Right cardiac atrium (tissue), 5 donors: ENCODE measurements around the gene WDR27. TPM values are rescaled to one million over a fixed set of nuclear protein-coding genes. Genes with fewer than 3 reads are reported as not detected.
A peak's percentile ranks its signal among the peaks of the same experiment; 100 is the strongest.

Experiments used
- ATAC-seq, 2 donors: fragments of 200-7000 bp; cut with Tn5 transposase; one replicate each; pipeline versions ENCODE4 v1.8.0 to v1.9.1; 2020; ENCODE audit warnings: moderate library complexity in 2 of 2, mild to moderate bottlenecking in 1 of 2
- DNase-seq, 3 donors: peaks; one replicate each; pipeline ENCODE4 v3.0.0-alpha.2; 2020
- H3K27ac ChIP-seq: one replicate; pipeline ENCODE4 v1.5.1; 2013; ENCODE audit warnings: mild to moderate bottlenecking, low read length, control low read depth, moderate library complexity
- H3K27me3 ChIP-seq: one replicate; pipeline ENCODE4 v1.6.1; 2013; ENCODE audit not compliant: control insufficient read depth, insufficient read depth
- H3K4me1 ChIP-seq: one replicate; pipeline ENCODE4 v1.6.1; 2013; ENCODE audit warnings: low read length; ENCODE audit not compliant: control insufficient read depth, insufficient read depth
- H3K4me3 ChIP-seq: one replicate; pipeline ENCODE4 v1.5.1; 2013; ENCODE audit warnings: low read length, control low read depth
- H3K9me3 ChIP-seq: one replicate; pipeline ENCODE4 v1.6.1; 2013; ENCODE audit warnings: low read length; ENCODE audit not compliant: control insufficient read depth
- WGBS: extraction: QIAGEN DNeasy Blood & Tissue Kit; methylation state at CpG from one replicate; pipeline ENCODE4 v1.1.7; 2013; 5-methylcytosine and 5-hydroxymethylcytosine counted together
- intact Hi-C, 4 donors: fragments of 100-400 bp; cut with DNase I; formaldehyde crosslinking; loops; one replicate each; pipeline versions ENCODE4 v1.11.0 to v1.14.0; 2022 to 2023
- polyA plus RNA-seq: library from polyadenylated mRNA; stranded (reverse); fragments of 200-250 nt; gene quantifications from one replicate; pipeline ENCODE4 v1.2.3, GENCODE V29; 2013
- total RNA-seq, 4 donors: library from RNA; stranded (reverse); fragmentation: NEBNext Ultra II Directional; extraction: Animal tissue kit (Norgen Biotek cat#: 25700); gene quantifications; one replicate each; pipeline ENCODE4 v1.2.1, GENCODE V29; 2021
- donor health status: healthy with polysubstance abuse.
- donor health status: DM: no; HTN: yes; CAD: no.
- donor health status: DM: no; HTN: no; CAD: no.
- donor health status: DM: no; HTN: yes; CAD: no; lungs with severe emphysema.
- donor health status: DM: yes; HTN: yes; CAD: no.

Gene WDR27
- total and polyA plus RNA-seq, 5 donors: 6.3 to 13.6 (median 11.1) TPM

GRCh38 chr6:169591616-169592015 is 110.2 kb downstream of the WDR27 start:
- H3K27ac ChIP-seq: no peak overlapping the region
- DNase-seq: no peak

DNA sequence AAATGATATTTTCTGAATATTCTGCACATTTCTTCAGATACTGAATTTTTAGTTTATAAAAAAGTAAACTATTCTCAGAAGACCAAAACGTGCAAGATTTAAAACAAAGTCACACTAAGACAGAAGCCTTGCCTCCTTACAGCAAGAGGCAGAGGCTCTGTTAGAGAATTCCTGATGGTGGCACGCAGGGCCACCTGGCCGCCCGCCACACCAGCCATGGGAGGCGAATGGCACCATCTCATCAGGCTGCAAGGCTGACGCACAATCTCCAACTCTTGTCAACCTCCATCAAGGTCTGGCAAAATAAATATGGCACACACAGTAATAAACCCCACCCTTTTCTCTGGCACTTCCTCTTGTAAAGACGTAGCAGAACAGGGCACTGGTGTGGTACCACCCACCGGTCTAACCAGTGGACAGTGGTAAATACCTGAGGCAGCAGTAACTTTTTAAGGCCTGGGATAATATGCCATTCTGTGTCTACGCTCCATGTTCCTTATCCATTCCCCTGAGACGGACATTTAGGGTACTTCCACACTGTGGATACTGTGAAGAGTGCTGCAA is 111.4 kb downstream of the WDR27 start:
- H3K4me3 ChIP-seq: no peak overlapping the region
- no peaks in the 10 kb centered on the region for H3K9me3 ChIP-seq
- ATAC-seq: no peak
- no peak overlapping the region for H3K27ac ChIP-seq
- WGBS: 91% methylated on average over 10 of the region's 10 CpGs
- intact Hi-C loops: no loop called here
- no peaks in the 10 kb centered on the region for H3K4me1 ChIP-seq
- DNase-seq: no peak
- no peaks in the 10 kb centered on the region for H3K27me3 ChIP-seq

More at GRCh38 chr6:169591616-169592015, 110.2 kb downstream of the WDR27 start:
- intact Hi-C loops: no loop called here
- H3K27me3 ChIP-seq: no peaks in the 10 kb centered on the region
- no peaks in the 10 kb centered on the region for H3K4me1 ChIP-seq
- no peaks in the 10 kb centered on the region for H3K9me3 ChIP-seq
- WGBS: 99% methylated on average over 4 of the region's 4 CpGs
- H3K4me3 ChIP-seq: no peak overlapping the region
- ATAC-seq: no peak

DNA sequence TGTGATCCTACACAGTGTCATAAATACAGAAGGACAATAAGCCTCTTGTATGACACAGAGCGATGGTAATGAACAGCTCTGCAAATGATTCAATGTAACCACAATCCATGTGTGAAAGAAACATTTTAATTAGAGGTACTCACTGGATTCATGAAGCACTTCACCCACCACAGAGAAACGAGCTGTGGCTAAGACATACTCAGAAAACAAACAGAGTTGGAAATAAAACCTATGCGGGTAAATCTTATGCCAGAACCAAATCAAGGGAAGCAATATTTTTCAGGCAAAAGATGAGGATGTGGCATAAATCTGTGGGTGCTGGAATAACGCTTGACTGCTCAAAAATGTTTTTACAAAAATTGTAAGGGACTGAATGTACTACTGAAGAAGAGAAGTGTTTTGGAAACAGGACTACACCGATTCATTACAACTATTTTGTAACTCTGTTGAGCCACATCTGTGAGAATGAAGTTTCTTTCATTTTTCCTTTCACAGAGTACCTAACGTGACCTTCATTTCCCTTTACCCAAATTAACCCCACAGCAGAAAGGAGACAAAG is 112.1 kb downstream of the WDR27 start:
- intact Hi-C loops: no loop called here
- WGBS: 65% methylated on average over 6 of the region's 6 CpGs
- no peaks in the 10 kb centered on the region for H3K27me3 ChIP-seq
- H3K27ac ChIP-seq: no peak overlapping the region
- H3K4me3 ChIP-seq: no peak overlapping the region
- no peaks in the 10 kb centered on the region for H3K4me1 ChIP-seq
- ATAC-seq (no peak), DNase-seq (no peak)
- H3K9me3 ChIP-seq: no peaks in the 10 kb centered on the region

GRCh38 chr6:169589293-169589692 is 112.5 kb downstream of the WDR27 start:
- peak in 1 of 2 donors; percentile 31 for ATAC-seq
- intact Hi-C loops: no loop called here
- no peaks in the 10 kb centered on the region for H3K9me3 ChIP-seq
- H3K4me1 ChIP-seq: no peaks in the 10 kb centered on the region
- DNase-seq: peak in 1 of 3 donors; percentile 58
- 48% methylated on average over 3 of the region's 3 CpGs for WGBS
- no peak overlapping the region for H3K4me3 ChIP-seq
- no peak overlapping the region for H3K27ac ChIP-seq
- H3K27me3 ChIP-seq: no peaks in the 10 kb centered on the region

DNA sequence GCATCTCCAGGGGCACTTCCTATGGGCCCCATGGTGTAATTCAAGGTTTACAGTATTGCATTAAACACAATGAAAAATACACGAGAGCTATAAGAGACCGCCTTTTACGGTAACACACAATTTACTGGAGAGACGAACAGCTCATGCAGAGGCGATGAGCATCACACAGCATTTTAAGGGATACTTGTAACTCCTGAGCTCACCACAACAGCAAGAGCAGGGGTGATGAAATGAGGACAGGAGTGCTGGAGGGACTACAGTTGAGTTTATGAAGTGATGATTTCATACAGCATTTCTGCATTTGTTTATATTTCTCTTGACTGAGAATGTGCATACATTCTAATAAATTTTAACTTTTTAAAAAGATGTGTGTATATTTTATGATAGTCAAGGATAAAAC is 113.9 kb downstream of the WDR27 start:
- intact Hi-C loops: no loop called here
- ATAC-seq: no peak
- no peak overlapping the region for H3K27ac ChIP-seq
- DNase-seq: no peak
- H3K4me3 ChIP-seq: no peak overlapping the region
- no peaks in the 10 kb centered on the region for H3K4me1 ChIP-seq
- no peaks in the 10 kb centered on the region for H3K9me3 ChIP-seq
- 95% methylated on average over 5 of the region's 5 CpGs for WGBS
- no peaks in the 10 kb centered on the region for H3K27me3 ChIP-seq

GRCh38 chr6:169583886-169584541 is 117.8 kb downstream of the WDR27 start:
- DNase-seq (no peak), ATAC-seq (no peak)
- no peaks in the 10 kb centered on the region for H3K4me1 ChIP-seq
- no peaks in the 10 kb centered on the region for H3K27me3 ChIP-seq
- WGBS: 85% methylated on average over 6 of the region's 6 CpGs
- H3K27ac ChIP-seq: no peak overlapping the region
- H3K9me3 ChIP-seq: no peaks in the 10 kb centered on the region
- H3K4me3 ChIP-seq: no peak overlapping the region
- intact Hi-C loops: no loop called here

GRCh38 chr6:169579407-169580111 is 122.3 kb downstream of the WDR27 start:
- intact Hi-C loops: no loop called here
- Histone ChIP-seq H3K27me3 (no peaks in the 10 kb centered on the region), H3K4me3 (no peak overlapping the region), H3K4me1 (no peaks in the 10 kb centered on the region), H3K27ac (no peak overlapping the region), H3K9me3 (no peaks in the 10 kb centered on the region)
- 96% methylated on average over 7 of the region's 7 CpGs for WGBS
- ATAC-seq (no peak), DNase-seq (no peak)

GRCh38 chr6:169577974-169578373 is 123.9 kb downstream of the WDR27 start:
- 66% methylated on average over 14 of the region's 14 CpGs for WGBS
- H3K9me3 ChIP-seq: no peaks in the 10 kb centered on the region
- ATAC-seq (peak in 1 of 2 donors; percentile 59), DNase-seq (no peak)
- intact Hi-C loops: no loop called here
- H3K4me3 ChIP-seq: no peak overlapping the region
- H3K27me3 ChIP-seq: no peaks in the 10 kb centered on the region
- no peaks in the 10 kb centered on the region for H3K4me1 ChIP-seq
- H3K27ac ChIP-seq: no peak overlapping the region

- intact Hi-C loops: no loop called here
- DNase-seq (no peak), ATAC-seq (peak in 1 of 2 donors; percentile 19)
- Histone ChIP-seq H3K4me1 (no peaks in the 10 kb centered on the region), H3K27me3 (no peaks in the 10 kb centered on the region), H3K4me3 (no peak overlapping the region), H3K27ac (no peak overlapping the region), H3K9me3 (no peaks in the 10 kb centered on the region)
- 78% methylated on average over 38 of the region's 38 CpGs for WGBS
Measured at GRCh38 chr6:169577236-169577635, 124.6 kb downstream of the WDR27 start.

DNA sequence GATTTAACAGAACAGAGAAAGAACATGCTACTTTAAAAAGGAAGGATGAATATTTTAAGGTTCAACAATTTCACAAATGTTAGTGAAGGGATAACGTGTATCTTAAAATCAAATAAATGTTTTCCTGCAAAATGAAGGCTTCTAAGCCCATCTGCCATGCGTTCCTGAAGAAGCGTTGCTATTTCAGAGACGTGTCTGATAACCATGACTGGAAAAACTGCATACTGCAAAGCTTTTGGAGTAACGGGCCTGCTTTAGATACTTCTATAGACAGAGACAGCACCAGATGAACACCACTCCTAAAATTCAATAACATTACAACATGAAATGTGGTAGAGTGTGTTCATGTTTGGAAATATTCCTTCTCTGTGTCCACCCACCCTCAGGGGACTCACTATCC is 126.0 kb downstream of the WDR27 start:
- H3K9me3 ChIP-seq: no peaks in the 10 kb centered on the region
- no peaks in the 10 kb centered on the region for H3K27me3 ChIP-seq
- DNase-seq (no peak), ATAC-seq (no peak)
- intact Hi-C loops: no loop called here
- H3K27ac ChIP-seq: no peak overlapping the region
- WGBS: 88% methylated on average over 5 of the region's 5 CpGs
- H3K4me3 ChIP-seq: no peak overlapping the region
- H3K4me1 ChIP-seq: no peaks in the 10 kb centered on the region

- Histone ChIP-seq H3K4me1 (no peaks in the 10 kb centered on the region), H3K9me3 (no peaks in the 10 kb centered on the region), H3K27ac (no peak overlapping the region), H3K4me3 (no peak overlapping the region), H3K27me3 (no peaks in the 10 kb centered on the region)
- DNase-seq (no peak), ATAC-seq (peak; percentile 38 to 79)
- intact Hi-C loops: no loop called here
- WGBS: 59% methylated on average over 5 of the region's 5 CpGs
Measured at GRCh38 chr6:169575365-169575764, 126.5 kb downstream of the WDR27 start.
